ENCODE measurements around the gene SLC25A45.
"Not testable (repeated sequence)": the region's sequence is repeated elsewhere in the genome, so short reads cannot be mapped to it uniquely, and the experiment has no call there.

The SLC25A45 gene

GRCh38 chr11:65420979-65421793 lies 38.7 kb upstream of the SLC25A45 start:
- DNase-seq: peak; percentile 91

- DNase-seq: no peak
Observed at GRCh38 chr11:65420506-65420905, 38.1 kb upstream of the SLC25A45 start.

- DNase-seq: no peak
Observed at GRCh38 chr11:65419772-65420481, 37.5 kb upstream of the SLC25A45 start.

- DNase-seq: no peak
Observed at GRCh38 chr11:65419460-65419771, 37.0 kb upstream of the SLC25A45 start.

GRCh38 chr11:65418681-65419459 lies 36.4 kb upstream of the SLC25A45 start:
- DNase-seq: peak; percentile 90

DNA sequence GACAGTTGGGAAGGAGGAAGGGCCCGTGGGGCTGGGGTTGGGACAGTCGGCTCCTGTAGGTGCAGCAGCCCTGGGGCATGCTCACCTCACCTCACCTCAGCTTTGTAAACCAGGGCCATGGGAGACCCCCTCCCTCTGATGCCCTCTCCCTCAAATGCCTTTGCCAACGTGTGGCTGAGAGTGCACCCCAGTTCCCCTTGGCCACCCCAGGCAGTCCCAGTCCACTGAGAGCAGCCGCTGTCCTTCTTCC lies 35.9 kb upstream of the SLC25A45 start:
- no peak for DNase-seq

DNA sequence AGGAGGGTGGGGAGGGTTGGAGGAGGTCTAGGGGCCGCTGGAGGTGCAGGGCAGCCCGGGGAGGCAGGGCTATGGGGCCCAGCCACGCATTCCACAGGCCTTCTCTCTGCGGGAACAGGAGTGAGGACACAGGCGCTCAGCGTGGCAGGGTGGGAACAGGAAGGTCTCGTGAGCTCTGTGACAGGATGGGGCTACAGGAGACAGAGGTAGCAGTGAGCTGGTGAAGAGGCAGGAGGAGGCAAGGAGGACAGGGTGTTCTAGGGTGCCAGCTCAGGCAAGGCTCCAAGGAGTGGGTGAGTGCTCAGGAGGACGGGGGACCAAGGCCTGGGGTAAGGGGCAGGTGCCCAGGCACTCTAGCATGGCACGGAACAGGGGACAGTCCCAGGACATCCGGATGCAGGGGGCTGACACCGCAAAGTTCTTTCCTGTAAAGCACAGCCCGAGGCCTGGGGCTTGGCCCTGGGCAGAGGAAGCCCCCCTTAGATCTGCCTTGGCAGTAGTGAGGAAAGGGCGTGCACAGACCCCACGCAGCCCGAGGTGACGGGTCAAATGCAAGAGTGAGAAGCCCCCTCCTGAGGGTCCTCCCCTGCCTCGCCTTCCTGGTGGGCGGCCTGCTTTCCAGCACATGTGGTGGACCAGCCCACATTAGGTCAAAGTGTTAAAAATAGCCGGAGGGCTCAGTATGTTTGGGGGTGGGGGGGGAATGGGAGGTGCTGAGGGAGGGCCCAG lies 35.4 kb upstream of the SLC25A45 start:
- DNase-seq: no peak

DNA sequence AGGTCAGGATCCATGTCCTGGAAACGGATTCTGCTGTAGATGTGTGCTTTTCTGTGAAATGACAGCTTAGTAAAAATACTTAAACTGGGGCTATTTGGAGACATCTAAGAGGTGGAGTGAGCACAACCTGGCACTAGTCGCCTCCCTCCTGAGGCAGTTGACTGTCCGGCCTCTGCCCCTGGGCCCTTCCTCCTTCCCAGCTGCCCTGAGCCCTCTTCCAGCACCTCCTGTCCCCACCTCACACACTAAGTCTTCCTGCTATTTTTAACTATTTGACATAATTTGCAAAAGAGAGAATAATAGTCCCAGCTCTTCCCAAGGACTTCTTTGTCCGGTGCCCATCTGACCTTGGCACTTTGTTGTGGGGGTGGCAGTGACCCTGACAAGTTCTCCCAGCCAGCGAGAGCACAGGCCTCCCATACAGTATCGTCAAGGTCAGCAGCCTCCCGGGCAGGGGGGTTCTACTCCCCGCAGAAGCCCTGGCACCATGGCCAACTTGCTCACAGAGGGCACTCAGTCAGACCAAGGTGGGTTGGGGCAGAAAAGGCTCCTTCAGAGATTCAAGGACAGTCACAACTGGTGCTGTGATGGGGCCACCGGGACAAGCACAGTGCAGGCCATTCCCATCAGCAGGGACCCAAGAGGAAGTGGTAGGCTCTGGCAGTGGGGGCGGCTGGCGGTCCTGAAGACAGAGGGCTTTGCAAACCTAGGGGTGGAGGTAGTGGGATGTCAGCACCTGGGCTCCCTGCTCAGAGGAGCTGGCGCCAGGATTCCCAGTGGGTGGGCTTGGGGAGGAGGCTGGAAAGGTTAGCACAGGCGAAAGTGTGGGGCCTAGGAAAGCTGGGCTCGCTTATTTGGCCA lies 34.6 kb upstream of the SLC25A45 start:
- no peak for DNase-seq

- DNase-seq: peak; percentile 58
Observed at GRCh38 chr11:65416341-65416824, 33.9 kb upstream of the SLC25A45 start.

GRCh38 chr11:65415499-65416340 lies 33.3 kb upstream of the SLC25A45 start:
- no peak for DNase-seq

GRCh38 chr11:65414776-65415498 lies 32.5 kb upstream of the SLC25A45 start:
- no peak for DNase-seq

- not testable (repeated sequence) for DNase-seq
Observed at GRCh38 chr11:65413077-65413664, 30.7 kb upstream of the SLC25A45 start.

GRCh38 chr11:65412271-65413076 lies 30.0 kb upstream of the SLC25A45 start:
- DNase-seq: no peak

DNA sequence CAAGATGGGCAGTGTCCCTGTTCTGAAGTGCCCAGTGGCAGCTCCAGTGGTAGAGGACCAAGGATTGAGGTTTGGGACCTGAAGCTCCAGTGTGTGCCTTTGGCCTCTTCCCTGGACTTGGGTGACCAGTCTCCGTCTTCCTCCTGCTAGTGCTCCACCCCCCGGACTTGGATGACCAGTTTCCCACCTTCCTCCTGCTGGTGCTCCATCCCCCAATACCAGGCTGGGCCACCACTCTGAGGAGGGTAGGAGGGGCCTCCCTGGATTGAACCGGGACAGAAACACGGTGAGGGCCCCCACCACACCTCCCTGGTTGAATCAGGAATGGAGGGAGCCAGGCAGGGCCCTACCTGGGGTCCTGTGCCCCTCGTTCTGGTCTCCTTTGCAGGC lies 29.2 kb upstream of the SLC25A45 start:
- no peak for DNase-seq

DNA sequence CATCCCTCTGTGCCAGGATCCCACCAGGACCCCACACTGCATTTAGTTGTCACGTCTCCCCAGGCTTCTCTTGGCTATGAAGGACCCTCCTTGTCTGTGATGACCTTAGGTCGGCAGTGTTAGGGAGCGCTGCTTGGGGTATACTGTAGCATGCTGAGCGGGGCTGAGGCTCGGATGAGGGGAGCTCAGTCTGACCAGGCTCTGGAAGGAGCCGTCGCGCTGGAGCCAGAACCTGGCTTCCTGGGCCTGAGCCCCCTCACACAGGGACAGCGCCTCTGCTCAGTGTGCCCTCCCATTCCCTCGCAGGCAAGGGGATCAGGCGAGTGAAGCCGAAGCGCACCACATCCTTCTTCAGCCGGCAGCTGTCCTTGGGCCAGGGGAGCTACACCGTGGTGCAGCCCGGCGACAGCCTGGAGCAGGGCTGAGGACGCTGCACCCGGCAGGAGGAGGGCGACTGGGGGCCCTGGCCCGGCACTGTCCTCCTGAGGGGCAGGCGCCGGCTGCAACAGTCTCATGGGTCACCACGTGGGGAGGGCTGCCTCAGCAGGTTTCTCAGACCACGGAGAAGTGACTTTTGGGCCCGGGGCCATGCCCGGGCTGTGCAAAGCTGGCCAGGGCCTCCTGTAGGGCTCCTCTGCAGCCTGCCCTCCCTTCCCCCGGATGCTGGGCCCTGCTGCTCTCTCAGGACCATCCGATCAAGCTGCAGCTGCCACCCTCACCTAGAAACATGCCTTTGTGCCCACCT lies 28.7 kb upstream of the SLC25A45 start:
- no peak for DNase-seq

GRCh38 chr11:65404638-65405339 lies 22.3 kb upstream of the SLC25A45 start:
- no peak for DNase-seq

GRCh38 chr11:65404210-65404609 lies 21.8 kb upstream of the SLC25A45 start:
- DNase-seq: no peak

DNA sequence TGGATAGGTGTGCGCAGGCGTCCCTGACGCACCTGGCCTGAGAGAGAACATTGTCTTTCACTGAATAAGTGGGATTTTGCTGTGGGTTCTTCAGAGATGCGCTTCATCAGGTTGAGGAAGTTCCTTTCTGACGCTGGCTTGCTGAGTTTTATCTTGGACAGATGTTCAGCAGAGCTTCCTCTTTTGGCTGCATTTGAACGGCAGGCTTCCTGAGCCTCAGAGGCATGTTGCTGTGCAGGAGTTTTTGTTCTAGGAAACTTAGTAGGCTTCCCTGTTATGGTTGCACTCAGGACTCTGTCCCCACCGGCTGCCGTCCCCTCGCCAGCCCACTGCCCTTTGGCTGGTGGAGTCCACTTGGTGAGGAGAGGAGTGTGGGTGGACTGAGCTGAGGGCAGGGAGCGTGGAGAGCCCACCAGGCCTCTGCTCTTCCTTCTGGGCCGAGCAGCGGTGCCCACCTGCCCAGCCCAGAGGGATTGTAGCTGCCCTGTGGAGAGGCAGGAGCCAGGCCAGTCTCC lies 21.2 kb upstream of the SLC25A45 start:
- no peak for DNase-seq

Measured in amniotic stem cell (primary cell).